B cell (primary cell): Measurements from ENCODE around the gene FRMD4A. TPM values are rescaled to one million over a fixed set of nuclear protein-coding genes. Genes with fewer than 3 reads are reported as not detected.

Experiments
- ATAC-seq: fragments of 200-7000 bp; cut with Tn5 transposase; one replicate; pipeline ENCODE4 v1.10.0; 2021; ENCODE audit warnings: low read depth, mild to moderate bottlenecking, moderate number of reproducible peaks, moderate library complexity
- CTCF ChIA-PET: fragments of 350-600 bp; sonication (Branson Sonifier 250); formaldehyde crosslinking; loops from one replicate; lab custom pipeline; 2021; ENCODE audit warnings: antibody characterized with exemption, inconsistent platforms; lab: Charles Lee
- POLR2A ChIA-PET: fragments of 350-600 bp; sonication (Branson Sonifier 250); formaldehyde crosslinking; loops from one replicate; lab custom pipeline; 2021; ENCODE audit warnings: antibody characterized with exemption; lab: Charles Lee
- DNase-seq: peaks from one replicate; pipeline ENCODE4 v3.0.0; 2013
- H2AFZ ChIP-seq: 2 replicates; pipeline ENCODE4 v1.6.1; 2012; ENCODE audit warnings: mild to moderate bottlenecking, low read depth, low read length; ENCODE audit not compliant: insufficient read depth, poor library complexity, severe bottlenecking
- H3K27ac ChIP-seq, 2 donors: 1 replicate in 1 of 2; 2 replicates in 1 of 2; pipeline ENCODE4 v1.5.1; 2012 to 2013; ENCODE audit warnings: low read length in 2 of 2, mild to moderate bottlenecking in 2 of 2, moderate library complexity in 1 of 2
- H3K27me3 ChIP-seq, 4 experiments: fragments of 200-600 bp in 1 of 4; sonication (generic) in 1 of 4; replicated peaks in 1 of 4; 1 replicate in 2 of 4; 2 replicates in 2 of 4; pipeline versions ENCODE4 v1.6.1 to v1.7.0; 2013 to 2016; ENCODE audit warnings: low read length in 3 of 4, mild to moderate bottlenecking in 2 of 4, mixed read lengths in 1 of 4, moderate library complexity in 1 of 4; ENCODE audit not compliant: insufficient read depth in 4 of 4, control insufficient read depth in 3 of 4; ENCODE audit errors: control extremely low read depth in 1 of 4
- H3K36me3 ChIP-seq, 2 experiments: replicated peaks in 1 of 2; 1 replicate in 1 of 2; 2 replicates in 1 of 2; pipeline versions ENCODE4 v1.6.1 to v1.7.1; 2013; ENCODE audit warnings: low read length in 1 of 2; ENCODE audit not compliant: insufficient read depth in 2 of 2, control insufficient read depth in 1 of 2; ENCODE audit errors: control extremely low read depth in 1 of 2, extremely low read depth in 1 of 2
- H3K4me1 ChIP-seq, 2 donors: fragments of 200-600 bp in 1 of 2; sonication (generic) in 1 of 2; 1 replicate in 1 of 2; 2 replicates in 1 of 2; pipeline versions ENCODE4 v1.5.1 to v1.6.1; 2013 to 2017; ENCODE audit warnings: low read length in 2 of 2; ENCODE audit not compliant: control insufficient read depth in 2 of 2, insufficient read depth in 2 of 2
- H3K4me2 ChIP-seq: replicated peaks from 2 replicates; pipeline ENCODE3; 2012; ENCODE audit warnings: mild to moderate bottlenecking, low read depth, low read length; ENCODE audit not compliant: poor library complexity, severe bottlenecking
- H3K4me3 ChIP-seq, 5 experiments: fragments of 200-600 bp in 1 of 5; sonication (generic) in 1 of 5; 1 replicate in 3 of 5; 2 replicates in 2 of 5; pipeline versions ENCODE4 v1.5.1 to v1.7.0; 2011 to 2016; ENCODE audit warnings: low read length in 4 of 5, mild to moderate bottlenecking in 4 of 5, low read depth in 2 of 5, control low read depth in 1 of 5, moderate library complexity in 1 of 5; ENCODE audit not compliant: insufficient read depth in 1 of 5; ENCODE audit errors: control extremely low read depth in 1 of 5, extremely low read depth in 1 of 5
- H3K79me2 ChIP-seq: fragments of 200-600 bp; sonication (generic); one replicate; pipeline ENCODE4 v1.6.0; 2016; ENCODE audit warnings: low read length; ENCODE audit not compliant: control insufficient read depth, insufficient read depth
- H3K9ac ChIP-seq: fragments of 200-600 bp; sonication (generic); 2 replicates; pipeline ENCODE4 v1.6.1; 2017; ENCODE audit warnings: mild to moderate bottlenecking, low read length, moderate library complexity
- H3K9me3 ChIP-seq, 3 donors: one replicate each; pipeline versions ENCODE4 v1.6.1 to v1.7.1; 2013; ENCODE audit warnings: low read length in 2 of 3; ENCODE audit not compliant: control insufficient read depth in 2 of 3, insufficient read depth in 1 of 3; ENCODE audit errors: control extremely low read depth in 1 of 3
- H4K20me1 ChIP-seq: 2 replicates; pipeline ENCODE4 v1.6.0; 2012; ENCODE audit warnings: mild to moderate bottlenecking, low read length; ENCODE audit not compliant: insufficient read depth, control insufficient read depth, poor library complexity, severe bottlenecking
- H3K27ac Mint-ChIP-seq: one replicate; pipeline ENCODE4 v1.8.0; 2021; ENCODE audit warnings: mixed read lengths
- H3K27me3 Mint-ChIP-seq: one replicate; pipeline ENCODE4 v1.8.0; 2021; ENCODE audit warnings: mixed read lengths
- H3K4me1 Mint-ChIP-seq: one replicate; pipeline ENCODE4 v1.8.0; 2021; ENCODE audit warnings: mixed read lengths
- H3K4me3 Mint-ChIP-seq: one replicate; pipeline ENCODE4 v1.8.0; 2021; ENCODE audit warnings: mixed read lengths
- H3K9me3 Mint-ChIP-seq: one replicate; pipeline ENCODE4 v1.8.0; 2022; ENCODE audit warnings: mixed read lengths; ENCODE audit not compliant: insufficient read depth
- CTCF ChIP-seq: fragments of 200-600 bp; IDR thresholded peaks from one replicate; pipeline ENCODE4 v1.8.0; 2022; ENCODE audit warnings: antibody characterized with exemption, mild to moderate bottlenecking
- EZH2 ChIP-seq: IDR thresholded peaks from 2 replicates; pipeline ENCODE4 v1.6.1; 2012; ENCODE audit warnings: borderline replicate concordance, low read depth, mild to moderate bottlenecking, moderate library complexity, low read length; ENCODE audit not compliant: insufficient read depth, poor library complexity, severe bottlenecking
- WGBS: methylation state at CpG from one replicate; pipeline ENCODE4 v1.1.5; 2013; ENCODE audit warnings: missing lambda C conversion rate; ENCODE audit not compliant: insufficient coverage; 5-methylcytosine and 5-hydroxymethylcytosine counted together
- intact Hi-C: fragments of 100-400 bp; cut with micrococcal nuclease; formaldehyde crosslinking; loops from one replicate; pipeline ENCODE4 v1.10.0; 2022
- polyA plus RNA-seq: library from polyadenylated mRNA; depleted of rRNA; stranded (reverse); fragments of >200 nt; gene quantifications from 2 replicates; pipeline ENCODE4 v1.2.3, GENCODE V29; 2012
- total RNA-seq, 2 donors: library from RNA; stranded (reverse); fragments of 120-200 nt in 1 of 2; gene quantifications; 1 replicate in 1 of 2; 2 replicates in 1 of 2; pipeline versions ENCODE4 v1.2.3 to v1.2.4, GENCODE V29; 2013 to 2022

FRMD4A gene
- total and polyA plus RNA-seq, 2 donors (not counting 1 experiment from before 2014, with no cell fraction given), result 0.76 to 3.4 TPM

- H3K4me1 ChIP-seq, result no peaks in the 10 kb centered on the region
- H2AFZ ChIP-seq, result no peak overlapping the region
- CTCF ChIA-PET, result no interaction called here
- intact Hi-C loops, result no loop called here
- Mint-ChIP-seq H3K27ac (no peak overlapping the region), H3K4me1 (no peaks in the 10 kb centered on the region), H3K9me3 (no peaks in the 10 kb centered on the region), H3K27me3 (peaks cover 12% of the 10 kb centered on the region), H3K4me3 (no peak overlapping the region)
- no peaks in the 10 kb centered on the region for H3K27me3 ChIP-seq
- no peaks in the 10 kb centered on the region for H3K36me3 ChIP-seq
- no peak for TF ChIP-seq EZH2
- TF ChIP-seq CTCF, result no peak
- H3K4me2 ChIP-seq, result no peak overlapping the region
- DNase-seq (no peak), ATAC-seq (no peak)
- H4K20me1 ChIP-seq, result no peaks in the 10 kb centered on the region
- H3K4me3 ChIP-seq, result no peak overlapping the region
- H3K9ac ChIP-seq, result no peak overlapping the region
- WGBS, result no CpG with 5 or more reads among the region's 4 CpGs
- H3K79me2 ChIP-seq, result no peaks in the 10 kb centered on the region
- H3K27ac ChIP-seq, result no peak overlapping the region
- H3K9me3 ChIP-seq, result peaks cover 0 to under 1% (median 0%) of the 10 kb centered on the region in 3 donors
- POLR2A ChIA-PET, result no interaction called here
Observed at GRCh38 chr10:13972609-13973008, 358.1 kb downstream of the FRMD4A start.

- CTCF ChIA-PET, result no interaction called here
- no peak for TF ChIP-seq CTCF
- TF ChIP-seq EZH2, result no peak
Observed at GRCh38 chr10:13971601-13972475, 358.9 kb downstream of the FRMD4A start.

More at GRCh38 chr10:13971601-13972475, 358.9 kb downstream of the FRMD4A start:
- ATAC-seq (no peak), DNase-seq (no peak)
- no peak overlapping the region for H3K4me3 Mint-ChIP-seq
- no peak overlapping the region for H3K9ac ChIP-seq
- H3K9me3 ChIP-seq, result no peaks in the 10 kb centered on the region
- H3K27ac ChIP-seq, result no peak overlapping the region
- H3K79me2 ChIP-seq, result no peaks in the 10 kb centered on the region
- no peak overlapping the region for H2AFZ ChIP-seq
- no peak overlapping the region for H3K27ac Mint-ChIP-seq
- POLR2A ChIA-PET, result no interaction called here
- H3K4me1 Mint-ChIP-seq, result no peaks in the 10 kb centered on the region
- H3K9me3 Mint-ChIP-seq, result no peaks in the 10 kb centered on the region
- no peaks in the 10 kb centered on the region for H3K27me3 ChIP-seq
- H3K4me2 ChIP-seq, result no peak overlapping the region
- no peaks in the 10 kb centered on the region for H3K36me3 ChIP-seq
- H3K4me1 ChIP-seq, result no peaks in the 10 kb centered on the region
- peaks cover 8% of the 10 kb centered on the region for H3K27me3 Mint-ChIP-seq
- WGBS, result 80% methylated on average over 9 of the region's 10 CpGs
- H4K20me1 ChIP-seq, result no peaks in the 10 kb centered on the region
- intact Hi-C loops, result no loop called here
- no peak overlapping the region for H3K4me3 ChIP-seq
